Measurements from ENCODE around the gene FABP6.
"Not testable (repeated sequence)": the region's sequence is repeated elsewhere in the genome, so short reads cannot be mapped to it uniquely, and the experiment has no call there.

FABP6 gene

GRCh38 chr5:160227012-160227411 is 2.3 kb upstream of the FABP6 start:
- no peak for DNase-seq

DNA sequence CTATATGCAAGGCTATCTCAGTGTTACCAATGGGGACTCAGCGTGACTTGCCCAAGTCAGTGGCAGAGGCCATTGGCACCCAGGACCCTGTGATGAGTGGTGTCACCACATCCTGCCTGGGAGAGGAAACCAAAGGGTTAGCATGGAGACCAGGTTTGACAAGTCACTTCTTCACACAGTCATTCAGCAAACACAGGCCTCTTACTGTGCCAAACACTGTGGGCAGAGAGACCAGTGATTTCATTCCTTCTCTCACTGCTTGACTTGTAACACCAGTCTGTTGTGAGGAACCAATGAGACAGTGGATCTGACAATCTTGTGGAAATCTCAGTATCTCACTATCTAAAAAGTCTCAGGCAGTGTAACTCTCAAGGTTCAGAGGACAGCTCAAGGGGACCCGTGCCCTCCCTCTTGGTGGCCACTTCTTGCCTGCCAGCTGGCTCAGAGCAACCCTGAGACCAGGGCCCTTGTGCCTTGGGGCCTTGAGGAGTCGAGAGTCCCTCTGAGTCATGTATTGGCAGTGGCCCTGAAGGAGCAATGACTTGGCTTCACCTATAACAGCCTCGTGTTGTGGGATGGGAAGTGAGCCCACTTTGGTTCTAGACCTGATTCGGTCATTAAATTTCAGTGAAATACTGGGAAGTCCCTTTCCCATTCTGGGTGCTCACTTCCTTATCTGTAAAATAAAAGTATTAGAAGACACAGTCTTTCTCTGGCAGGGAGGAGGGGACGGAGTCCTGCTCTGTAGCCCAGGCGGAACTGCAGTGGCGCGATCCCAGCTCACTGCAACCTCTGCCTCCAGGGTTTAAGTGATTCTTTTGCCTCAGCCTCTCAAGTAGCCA is 1.6 kb downstream of the FABP6 start:
- DNase-seq = no peak

DNA sequence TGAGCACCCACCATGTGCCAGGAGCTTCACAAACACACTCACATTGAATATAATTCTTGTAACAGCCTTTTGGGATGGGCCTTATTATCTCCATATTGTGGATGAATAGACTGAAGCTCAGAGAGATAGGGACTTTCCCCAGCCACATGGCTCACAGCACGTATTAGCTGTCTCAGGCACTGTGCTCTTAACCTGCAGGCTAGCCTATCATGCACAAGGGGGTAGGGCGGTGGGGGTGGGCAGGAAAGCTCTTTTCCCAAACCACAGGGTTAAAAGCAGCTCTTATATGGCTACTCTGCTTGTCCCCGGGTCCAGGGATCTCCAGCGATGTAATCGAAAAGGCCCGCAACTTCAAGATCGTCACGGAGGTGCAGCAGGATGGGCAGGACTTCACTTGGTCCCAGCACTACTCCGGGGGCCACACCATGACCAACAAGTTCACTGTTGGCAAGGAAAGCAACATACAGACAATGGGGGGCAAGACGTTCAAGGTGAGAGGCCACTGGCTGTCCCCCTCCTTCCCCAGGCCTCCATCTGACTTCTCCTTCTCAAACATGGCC is 2.6 kb downstream of the FABP6 start:
- DNase-seq = no peak

- no peak for DNase-seq
Measured at GRCh38 chr5:160233215-160233614, 3.9 kb downstream of the FABP6 start.

DNA sequence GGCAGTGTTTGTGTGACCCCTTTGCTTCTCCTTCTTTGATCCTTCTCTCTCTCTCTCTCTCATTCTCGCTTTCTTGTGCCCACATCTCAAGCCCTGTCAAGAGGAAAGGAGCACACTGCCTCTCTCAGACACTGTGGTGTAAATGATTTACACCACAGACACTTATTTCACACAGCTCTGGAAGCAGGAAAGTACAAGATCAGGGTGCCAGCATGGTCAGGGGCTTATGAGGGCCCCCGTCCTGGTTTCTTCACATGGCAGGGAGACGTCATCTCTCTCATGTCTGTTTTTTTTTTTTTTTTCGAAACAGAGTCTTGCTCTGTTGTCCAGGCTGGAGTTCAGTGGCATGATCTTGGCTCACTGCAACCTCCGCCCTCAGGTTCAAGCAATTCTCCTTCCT is 6.4 kb downstream of the FABP6 start:
- DNase-seq = no peak

- no peak for DNase-seq
Measured at GRCh38 chr5:160237571-160238093, 8.3 kb downstream of the FABP6 start.

DNA sequence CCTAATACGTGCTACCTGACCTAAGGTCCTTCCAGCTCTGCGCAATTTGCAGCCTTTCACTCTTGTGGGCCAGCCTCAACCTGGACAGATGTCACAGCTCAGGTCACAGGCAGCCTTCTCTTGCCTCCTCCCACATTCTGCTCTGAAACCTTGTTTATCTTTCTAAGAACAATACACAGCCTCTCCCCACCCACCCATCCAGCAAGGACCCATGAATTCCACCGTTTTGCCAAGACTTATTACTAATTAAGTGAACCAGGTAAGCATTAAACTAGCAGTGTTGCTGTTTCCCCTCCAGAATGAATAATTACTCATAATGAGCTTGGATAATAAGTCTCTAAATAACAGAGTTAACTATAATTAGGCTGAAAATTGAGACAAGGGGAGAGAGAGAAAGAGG is 11.0 kb downstream of the FABP6 start:
- DNase-seq = no peak

GRCh38 chr5:160242145-160242544 is 12.8 kb downstream of the FABP6 start:
- DNase-seq = no peak

GRCh38 chr5:160245506-160246086 is 16.3 kb downstream of the FABP6 start:
- no peak for DNase-seq

DNA sequence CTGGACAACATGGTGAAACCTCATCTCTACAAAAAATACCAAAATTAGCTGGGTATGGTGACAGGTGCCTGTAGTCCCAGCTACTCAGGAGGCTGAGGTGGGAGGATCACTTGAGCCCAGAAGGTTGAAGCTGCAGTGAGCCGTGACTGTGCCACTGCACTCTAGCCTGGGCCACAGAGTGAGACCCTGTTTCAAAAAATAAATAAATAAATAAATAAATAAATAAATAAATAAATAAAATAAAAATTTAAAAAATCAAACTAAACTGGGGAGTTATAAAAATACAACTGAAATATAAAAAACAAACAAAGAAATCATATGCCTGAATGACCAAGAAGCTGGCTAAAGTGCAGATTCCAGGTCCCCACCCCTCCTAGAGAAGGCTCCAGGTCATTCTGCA is 20.3 kb downstream of the FABP6 start:
- DNase-seq = not testable (repeated sequence)

- DNase-seq = no peak
Measured at GRCh38 chr5:160250226-160250625, 20.9 kb downstream of the FABP6 start.

DNA sequence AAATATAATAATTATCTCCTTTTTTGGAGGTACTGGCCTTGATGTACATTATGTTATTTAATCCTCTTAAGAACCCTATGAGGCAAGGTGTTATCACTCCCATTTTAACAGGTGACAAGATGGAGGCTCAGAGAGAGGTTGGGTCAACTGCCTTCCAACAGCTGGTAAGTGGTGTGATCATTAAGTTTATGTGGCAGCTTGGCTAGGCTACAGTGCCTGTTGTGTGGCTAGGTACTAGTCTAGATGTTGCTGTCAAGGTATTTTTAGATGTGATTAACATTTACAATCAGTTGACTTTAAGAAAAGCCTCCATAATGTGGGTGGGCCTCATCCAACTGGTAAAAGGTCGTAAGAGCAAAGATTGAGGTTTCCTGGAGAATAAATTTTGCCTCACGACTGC is 21.5 kb downstream of the FABP6 start:
- DNase-seq = no peak

DNA sequence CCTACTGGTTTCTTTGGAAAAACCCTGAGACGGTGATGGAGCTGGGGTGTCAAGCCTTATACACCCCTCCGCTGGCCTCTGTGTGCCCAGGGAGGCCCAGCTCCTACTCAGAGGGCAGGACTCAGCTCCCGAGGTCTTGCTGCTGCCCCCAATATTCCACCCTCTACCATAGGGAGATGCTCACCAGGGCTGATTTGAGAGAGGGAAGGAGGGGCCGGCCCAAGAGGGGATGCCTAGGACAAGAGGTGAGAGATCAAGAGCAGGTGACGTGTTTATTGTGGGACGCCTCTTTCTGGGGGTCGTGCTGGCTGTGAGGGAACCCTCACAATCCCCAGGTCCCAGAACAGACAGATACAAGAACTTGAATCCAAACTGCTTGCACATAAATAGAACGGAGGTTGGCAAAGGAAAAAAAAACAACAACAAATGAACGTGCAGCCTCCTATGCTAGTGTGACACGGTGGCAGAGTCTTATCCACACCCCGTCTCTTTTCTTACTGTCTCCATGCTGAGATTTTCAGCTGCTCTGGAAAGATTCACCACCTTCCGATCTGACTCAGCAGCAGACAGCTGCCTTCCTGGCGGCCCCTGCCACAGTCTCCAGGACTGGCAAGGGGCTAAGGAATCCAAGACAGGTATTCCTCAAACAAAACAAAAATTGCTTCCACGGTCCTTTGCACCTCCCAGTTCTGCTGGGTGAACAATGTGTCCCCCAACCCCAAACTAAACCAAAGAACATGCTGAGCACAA is 22.3 kb downstream of the FABP6 start:
- no peak for DNase-seq

DNA sequence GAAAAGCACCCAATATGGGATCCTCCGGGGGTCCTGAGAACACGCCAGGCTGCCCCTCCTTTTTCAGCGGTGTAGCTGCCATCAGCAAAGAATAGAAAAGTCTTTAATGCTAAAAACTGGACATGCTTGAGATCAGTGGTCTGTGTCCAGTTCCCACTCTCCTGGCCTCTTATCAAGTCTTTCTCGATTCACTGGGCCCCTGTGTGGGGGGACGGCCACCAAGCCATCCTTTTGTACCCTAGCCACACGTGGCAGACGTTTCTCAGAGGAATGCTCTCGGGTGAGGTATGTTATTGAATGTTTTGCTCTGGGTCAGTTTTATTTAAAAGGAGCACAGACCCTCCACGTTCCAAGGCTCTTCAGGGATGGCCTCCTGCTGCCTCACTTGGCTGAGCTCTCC is 23.6 kb downstream of the FABP6 start:
- no peak for DNase-seq

DNA sequence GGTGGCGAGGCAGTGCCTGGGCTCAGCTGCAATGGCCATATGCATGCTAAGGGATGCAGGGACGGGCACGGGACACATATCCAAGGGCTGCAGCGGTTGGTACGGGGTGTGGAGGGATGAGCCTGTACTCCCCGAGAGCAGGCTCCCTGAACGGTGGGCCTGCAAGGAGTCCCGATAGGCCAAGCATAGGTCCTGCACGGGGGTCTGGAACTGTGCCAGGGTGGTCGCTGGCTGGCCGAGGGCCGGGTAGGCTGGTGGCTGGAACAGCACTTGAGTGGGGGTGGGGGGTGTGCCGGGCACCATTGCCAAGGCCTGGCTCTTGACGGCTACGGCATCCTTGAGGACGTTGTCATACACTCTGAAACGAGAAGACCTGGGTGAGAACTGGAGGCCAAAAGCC is 24.1 kb downstream of the FABP6 start:
- DNase-seq = no peak

GRCh38 chr5:160254706-160255105 is 25.4 kb downstream of the FABP6 start:
- DNase-seq = no peak

- no peak for DNase-seq
Measured at GRCh38 chr5:160259341-160259740, 30.0 kb downstream of the FABP6 start.

- DNase-seq = no peak
Measured at GRCh38 chr5:160260006-160260775, 30.9 kb downstream of the FABP6 start.

DNA sequence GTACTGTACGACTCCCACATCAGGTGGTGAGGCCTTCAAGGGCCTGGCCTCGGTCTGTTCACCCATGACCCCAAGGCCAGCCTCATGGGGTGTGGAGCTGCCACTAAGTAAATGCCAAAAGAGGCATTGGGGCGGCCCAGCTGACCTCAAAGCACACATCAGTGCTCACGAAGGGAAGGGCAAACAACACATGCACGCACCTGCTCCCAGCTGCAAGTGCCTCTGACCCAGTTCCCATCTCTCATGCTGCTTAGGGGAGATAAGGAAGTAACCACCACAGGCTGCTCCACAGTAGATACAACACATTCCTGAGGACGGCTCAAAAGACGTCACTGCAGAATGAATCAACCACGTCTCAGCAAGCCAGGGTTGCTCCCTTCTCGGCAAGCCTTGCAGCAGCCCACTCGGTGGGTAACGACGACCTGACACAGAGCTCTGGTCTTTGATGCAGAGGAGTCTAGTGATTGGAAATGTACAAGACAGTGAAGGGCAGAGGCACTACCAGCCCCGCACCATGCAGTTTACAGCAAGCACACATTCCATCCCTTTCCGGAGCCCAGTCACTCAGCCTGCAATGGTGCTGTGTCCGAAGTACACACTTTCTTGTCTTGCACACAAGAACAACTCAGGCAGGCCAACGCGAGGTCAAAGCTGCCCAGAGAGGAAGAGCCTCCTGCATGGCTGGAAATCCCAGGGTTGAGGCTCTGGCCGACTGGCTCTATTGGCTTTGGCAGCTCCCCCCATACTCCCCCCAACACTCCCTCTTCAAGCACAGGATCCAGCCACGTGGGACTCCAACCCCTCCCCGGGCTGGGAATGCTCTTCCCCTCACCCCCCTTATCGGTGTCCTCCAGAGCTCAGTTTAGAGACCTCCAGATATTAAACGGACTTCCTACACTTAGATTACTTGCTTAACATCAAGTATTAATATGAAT is 31.8 kb downstream of the FABP6 start:
- DNase-seq = no peak

- DNase-seq = no peak
Measured at GRCh38 chr5:160262151-160263074, 33.1 kb downstream of the FABP6 start.
